Thyroid gland (tissue), 4 donors: ENCODE results near the gene LSM4. TPM values are rescaled to one million over a fixed set of nuclear protein-coding genes. Genes with fewer than 3 reads are reported as not detected.

Source experiments
- DNase-seq, 2 donors: peaks; one replicate each; pipeline ENCODE4 v3.0.0-alpha.2; 2019
- H3K27ac ChIP-seq, 3 donors: fragments of 200-600 bp; sonication (generic); 1 replicate in 2 of 3; 2 replicates in 1 of 3; pipeline ENCODE4 v1.5.1; 2016 to 2019; ENCODE audit warnings: mild to moderate bottlenecking in 1 of 3, moderate library complexity in 1 of 3
- H3K27me3 ChIP-seq: fragments of 200-600 bp; sonication (generic); one replicate; pipeline ENCODE4 v1.5.1; 2019
- H3K36me3 ChIP-seq, 2 donors: fragments of 200-600 bp; sonication (generic); one replicate each; pipeline ENCODE4 v1.5.1; 2016 to 2019
- H3K4me1 ChIP-seq, 2 donors: fragments of 200-600 bp; sonication (generic); one replicate each; pipeline ENCODE4 v1.5.1; 2017 to 2019
- H3K4me3 ChIP-seq, 3 donors: fragments of 200-600 bp; sonication (generic); replicated peaks in 1 of 3; 1 replicate in 2 of 3; 2 replicates in 1 of 3; pipeline ENCODE4 v1.5.1; 2016; ENCODE audit warnings: mild to moderate bottlenecking in 1 of 3
- H3K9me3 ChIP-seq: fragments of 200-600 bp; sonication (generic); one replicate; pipeline ENCODE4 v1.5.1; 2017
- POLR2A ChIP-seq, 2 donors: fragments of 450-650 bp; IDR thresholded peaks; one replicate each; pipeline ENCODE4 v1.6.1; 2017; ENCODE audit warnings: antibody characterized with exemption in 2 of 2, mild to moderate bottlenecking in 2 of 2, moderate library complexity in 1 of 2
- whole genome bisulfite sequencing, 2 donors: methylation state at CpG; one replicate each; pipeline ENCODE4 v1.1.5; 2017; 5-methylcytosine and 5-hydroxymethylcytosine counted together
- intact Hi-C: fragments of 100-400 bp; cut with DNase I; formaldehyde crosslinking; loops from one replicate; pipeline ENCODE4 v1.15.1; 2023
- total RNA-seq, 4 donors: library from RNA; depleted of rRNA; stranded (reverse); fragments of >200 nt; gene quantifications; one replicate each; pipeline ENCODE4 v1.2.3, GENCODE V29; 2016
- TF ChIP-seq, protein P1 (sequence below), 6 experiments: fragments of 200-600 bp in 3 of 6; fragments of 450-650 bp in 3 of 6; sonication (generic) in 3 of 6; IDR thresholded peaks; one replicate each; pipeline ENCODE4 v1.5.1; 2016 to 2019; ENCODE audit warnings: antibody characterized with exemption in 6 of 6, mild to moderate bottlenecking in 2 of 6, inconsistent platforms in 1 of 6, moderate library complexity in 1 of 6

Gene LSM4
- total RNA-seq, 4 donors from 2014 or later: 55.2 to 203 (median 140) TPM

GRCh38 chr19:18269070-18269723, 53.7 kb downstream of the LSM4 start:
- Histone ChIP-seq H3K36me3 (peaks cover 26 to 32% of the 10 kb centered on the region in 2 donors), H3K9me3 (no peaks in the 10 kb centered on the region), H3K27ac (no peak overlapping the region), H3K27me3 (no peaks in the 10 kb centered on the region), H3K4me3 (no peak overlapping the region), H3K4me1 (peaks cover 1 to 2% of the 10 kb centered on the region in 2 donors)
- intact Hi-C loops: no loop called here
- DNase-seq: no peak
- TF ChIP-seq, protein P1, sequence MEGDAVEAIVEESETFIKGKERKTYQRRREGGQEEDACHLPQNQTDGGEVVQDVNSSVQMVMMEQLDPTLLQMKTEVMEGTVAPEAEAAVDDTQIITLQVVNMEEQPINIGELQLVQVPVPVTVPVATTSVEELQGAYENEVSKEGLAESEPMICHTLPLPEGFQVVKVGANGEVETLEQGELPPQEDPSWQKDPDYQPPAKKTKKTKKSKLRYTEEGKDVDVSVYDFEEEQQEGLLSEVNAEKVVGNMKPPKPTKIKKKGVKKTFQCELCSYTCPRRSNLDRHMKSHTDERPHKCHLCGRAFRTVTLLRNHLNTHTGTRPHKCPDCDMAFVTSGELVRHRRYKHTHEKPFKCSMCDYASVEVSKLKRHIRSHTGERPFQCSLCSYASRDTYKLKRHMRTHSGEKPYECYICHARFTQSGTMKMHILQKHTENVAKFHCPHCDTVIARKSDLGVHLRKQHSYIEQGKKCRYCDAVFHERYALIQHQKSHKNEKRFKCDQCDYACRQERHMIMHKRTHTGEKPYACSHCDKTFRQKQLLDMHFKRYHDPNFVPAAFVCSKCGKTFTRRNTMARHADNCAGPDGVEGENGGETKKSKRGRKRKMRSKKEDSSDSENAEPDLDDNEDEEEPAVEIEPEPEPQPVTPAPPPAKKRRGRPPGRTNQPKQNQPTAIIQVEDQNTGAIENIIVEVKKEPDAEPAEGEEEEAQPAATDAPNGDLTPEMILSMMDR (IDR thresholded peaks at IDR 0.05): no peak
- TF ChIP-seq POLR2A (IDR thresholded peaks at IDR 0.05): no peak
- WGBS, 2 donors: 78 to 93% methylated on average over 2 of the region's 2 CpGs

DNA sequence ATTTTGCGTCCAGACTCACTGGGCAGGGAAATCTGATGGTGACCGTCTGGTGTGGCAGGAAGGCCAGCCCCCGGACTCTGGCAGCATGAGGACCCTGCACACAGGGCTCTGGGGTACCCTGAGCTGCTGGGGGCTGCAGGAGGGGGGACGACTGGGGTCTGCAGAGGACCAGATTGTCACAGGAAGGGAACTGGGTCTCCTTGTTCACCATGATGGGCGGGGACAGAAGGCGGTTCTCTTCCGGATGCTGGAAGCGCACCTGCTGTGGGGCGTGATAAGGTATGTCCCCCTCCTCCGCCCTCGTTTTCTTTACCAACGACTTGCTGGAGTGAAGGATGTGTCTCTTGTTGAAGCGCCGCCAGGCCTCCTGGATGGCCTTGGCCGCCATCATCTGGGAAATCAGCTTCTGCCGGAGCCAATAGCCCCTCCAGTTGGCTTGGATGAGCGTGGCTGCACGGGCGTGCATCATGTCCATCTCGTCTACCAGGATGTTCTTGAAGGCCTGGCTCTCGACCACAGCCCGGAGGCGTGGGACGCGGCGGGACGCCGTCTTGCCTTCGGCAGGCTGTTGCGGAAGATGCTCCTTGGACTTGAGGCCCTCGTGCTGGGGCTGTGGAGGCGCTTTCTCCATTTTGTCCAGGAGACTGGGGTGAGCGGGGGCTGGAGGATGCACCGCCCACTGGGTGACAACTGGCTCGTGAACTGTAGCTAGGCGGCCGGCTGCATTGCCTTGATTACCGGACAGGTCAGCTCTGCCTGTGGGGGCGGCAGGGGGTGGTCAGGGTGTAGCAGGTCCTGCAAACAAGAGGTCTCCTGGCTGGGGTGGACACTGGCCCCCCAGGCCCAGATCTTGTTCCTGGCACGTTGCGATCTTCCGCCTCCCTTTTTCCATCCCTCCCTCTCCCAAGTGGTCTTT, 55.8 kb downstream of the LSM4 start:
- TF ChIP-seq, protein P1 (IDR thresholded peaks at IDR 0.05): no peak
- no peak for TF ChIP-seq POLR2A (IDR thresholded peaks at IDR 0.05)
- WGBS, 2 donors: 87 to 92% methylated on average over 33 of the region's 42 CpGs
- intact Hi-C loops: no loop called here

GRCh38 chr19:18265582-18265981, 57.3 kb downstream of the LSM4 start:
- Histone ChIP-seq H3K4me1 (no peaks in the 10 kb centered on the region), H3K36me3 (peaks cover 26 to 37% of the 10 kb centered on the region in 2 donors), H3K9me3 (no peaks in the 10 kb centered on the region), H3K4me3 (no peak overlapping the region), H3K27ac (no peak overlapping the region), H3K27me3 (no peaks in the 10 kb centered on the region)
- no peak for DNase-seq
- WGBS, 2 donors: 89 to 96% methylated on average over 5 to 7 of the region's 7 CpGs
- intact Hi-C loops: no loop called here
- TF ChIP-seq POLR2A (IDR thresholded peaks at IDR 0.05): no peak

More for the DNA sequence above, 55.8 kb downstream of the LSM4 start:
- no peak for DNase-seq
- Histone ChIP-seq H3K9me3 (no peaks in the 10 kb centered on the region), H3K4me3 (no peak overlapping the region), H3K4me1 (no peaks in the 10 kb centered on the region), H3K27me3 (no peaks in the 10 kb centered on the region), H3K36me3 (peaks cover 26 to 37% of the 10 kb centered on the region in 2 donors), H3K27ac (no peak overlapping the region)

DNA sequence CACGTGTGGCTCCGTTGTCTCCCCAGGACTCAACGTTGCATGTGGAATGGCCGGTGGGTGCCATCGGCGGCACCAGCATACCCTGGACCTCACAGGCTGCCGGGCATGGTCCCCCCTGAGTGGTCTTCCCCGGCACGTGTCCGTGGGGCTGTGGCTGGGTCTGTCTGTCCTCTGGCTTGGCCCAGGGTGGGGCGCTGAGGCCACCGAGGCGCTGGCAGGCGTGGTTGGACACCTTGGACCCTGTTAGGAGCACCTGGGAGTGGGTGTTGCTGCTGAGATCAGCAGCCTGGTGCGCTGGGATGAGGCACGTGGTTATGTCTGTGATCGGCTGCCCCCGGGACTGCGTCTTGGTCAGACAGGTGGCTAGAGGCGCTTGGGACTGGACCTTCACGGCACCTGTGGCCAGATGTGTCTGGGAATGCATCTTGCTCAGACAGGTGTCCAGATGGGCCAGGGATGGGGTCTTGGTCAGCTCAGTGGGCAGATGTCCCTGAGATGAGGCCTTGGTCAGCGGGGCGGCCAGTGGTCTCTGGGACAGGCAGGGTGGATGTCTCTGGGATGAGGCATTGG, 57.8 kb downstream of the LSM4 start:
- WGBS, 2 donors: 100% methylated on average over 5 of the region's 23 CpGs; no CpG with 5 or more reads in 1 of the 2 donors
- H3K4me1 ChIP-seq: no peaks in the 10 kb centered on the region
- no peaks in the 10 kb centered on the region for H3K27me3 ChIP-seq
- no peak overlapping the region for H3K4me3 ChIP-seq
- no peak overlapping the region for H3K27ac ChIP-seq
- intact Hi-C loops: no loop called here
- no peak for DNase-seq
- no peak for TF ChIP-seq POLR2A (IDR thresholded peaks at IDR 0.05)
- TF ChIP-seq, protein P1 (IDR thresholded peaks at IDR 0.05): no peak
- peaks cover 26 to 37% of the 10 kb centered on the region in 2 donors for H3K36me3 ChIP-seq
- H3K9me3 ChIP-seq: no peaks in the 10 kb centered on the region

GRCh38 chr19:18264137-18264854, 58.6 kb downstream of the LSM4 start:
- intact Hi-C loops: no loop called here
- H3K9me3 ChIP-seq: no peaks in the 10 kb centered on the region
- TF ChIP-seq POLR2A (IDR thresholded peaks at IDR 0.05): no peak
- TF ChIP-seq, protein P1 (IDR thresholded peaks at IDR 0.05): no peak
- H3K36me3 ChIP-seq: peaks cover 26 to 37% of the 10 kb centered on the region in 2 donors
- no peaks in the 10 kb centered on the region for H3K4me1 ChIP-seq
- no peak overlapping the region for H3K4me3 ChIP-seq
- H3K27ac ChIP-seq: no peak overlapping the region
- no peak for DNase-seq
- H3K27me3 ChIP-seq: no peaks in the 10 kb centered on the region
- 93 to 94% methylated on average over 13 to 22 of the region's 23 CpGs for WGBS, 2 donors
